HG03108 (cell line): ENCODE results near the gene SHISA5.
"Not testable (repeated sequence)": the region's sequence is repeated elsewhere in the genome, so short reads cannot be mapped to it uniquely, and the experiment has no call there.

Source experiments
- ATAC-seq: cut with Tn5 transposase; IDR thresholded peaks from one replicate; pipeline ENCODE4 v1.9.1; 2021; ENCODE audit warnings: moderate library complexity; ENCODE audit not compliant: unreplicated experiment

Gene SHISA5

GRCh38 chr3:48461767-48462166 lies 42.2 kb downstream of the SHISA5 start:
- ATAC-seq, result not testable (repeated sequence)

GRCh38 chr3:48460517-48460902 lies 43.5 kb downstream of the SHISA5 start:
- no peak for ATAC-seq

- no peak for ATAC-seq
Observed at GRCh38 chr3:48459773-48460516, 44.0 kb downstream of the SHISA5 start.

- ATAC-seq, result no peak
Observed at GRCh38 chr3:48459331-48459730, 44.6 kb downstream of the SHISA5 start.

- ATAC-seq, result no peak
Observed at GRCh38 chr3:48456456-48456855, 47.5 kb downstream of the SHISA5 start.

- ATAC-seq, result no peak
Observed at GRCh38 chr3:48451270-48451669, 52.7 kb downstream of the SHISA5 start.

- peak; percentile 78 for ATAC-seq
Observed at GRCh38 chr3:48446425-48447193, 57.4 kb downstream of the SHISA5 start, which contains the start of gene ATRIP. ATRIP (plus strand) TSS chr3:48446737; CDS start chr3:48446846, 109 bp downstream.

- no peak for ATAC-seq
Observed at GRCh38 chr3:48446043-48446424, 57.9 kb downstream of the SHISA5 start.

- ATAC-seq, result no peak
Observed at GRCh38 chr3:48445277-48445882, 58.6 kb downstream of the SHISA5 start.

- no peak for ATAC-seq
Observed at GRCh38 chr3:48441940-48442339, 62.0 kb downstream of the SHISA5 start.

- ATAC-seq, result no peak
Observed at GRCh38 chr3:48440590-48440958, 63.4 kb downstream of the SHISA5 start.

GRCh38 chr3:48439820-48440589 lies 64.0 kb downstream of the SHISA5 start, which contains the start of the genes CCDC51 and TMA7:
CCDC51 (minus strand) TSS chr3:48440119; CDS start chr3:48435128, 4,991 bp downstream.
TMA7 (plus strand) TSS chr3:48440257; CDS start chr3:48440297, 40 bp downstream.
- peak; percentile 92 for ATAC-seq

GRCh38 chr3:48437812-48438211 lies 66.2 kb downstream of the SHISA5 start:
- ATAC-seq, result no peak

GRCh38 chr3:48436855-48437254 lies 67.1 kb downstream of the SHISA5 start:
- no peak for ATAC-seq

- ATAC-seq, result no peak
Observed at GRCh38 chr3:48436477-48436787, 67.5 kb downstream of the SHISA5 start.

- ATAC-seq, result no peak
Observed at GRCh38 chr3:48435774-48436476, 68.0 kb downstream of the SHISA5 start.

- ATAC-seq, result no peak
Observed at GRCh38 chr3:48435223-48435595, 68.8 kb downstream of the SHISA5 start.

- ATAC-seq, result no peak
Observed at GRCh38 chr3:48434591-48435222, 69.3 kb downstream of the SHISA5 start.

GRCh38 chr3:48433472-48434118 lies 70.4 kb downstream of the SHISA5 start:
- no peak for ATAC-seq
